Measurements from ENCODE around the gene SELE. TPM values are rescaled to one million over a fixed set of nuclear protein-coding genes. Genes with fewer than 3 reads are reported as not detected.

SELE gene
- total and polyA plus RNA-seq, 9 of the 15 experiments (the other 6 are each of a cell fraction or from before 2014, with no cell fraction given) = 0.08 TPM; not detected in 8

- H3K9me1 ChIP-seq (ENCODE audit: control insufficient read depth, insufficient read depth, low read length) = no peaks in the 10 kb centered on the region
- no peak overlapping the region for H3K27ac ChIP-seq (ENCODE audit: extremely low read depth, low read depth, low read length)
- no peak overlapping the region for H3K4me3 ChIP-seq
- TF ChIP-seq RBM14 (IDR thresholded peaks at IDR 0.05; ENCODE audit: borderline replicate concordance, insufficient read depth, low read depth, low read length) (no peak), BDP1 (IDR thresholded peaks at IDR 0.05; ENCODE audit: insufficient read depth, insufficient read length) (no peak), ZFP91 (CRISPR knock-in tag; IDR thresholded peaks at IDR 0.05) (no peak), SAP30 (IDR thresholded peaks at IDR 0.05; ENCODE audit: borderline replicate concordance, insufficient read depth, low read depth, low read length, poor library complexity, severe bottlenecking) (no peak), TAF7 (tag; IDR thresholded peaks at IDR 0.05) (no peak), CBX5 (IDR thresholded peaks at IDR 0.05; ENCODE audit: borderline replicate concordance, low read depth) (no peak)
- ATAC-seq (no peak), FAIRE-seq (no peak), DNase-seq (ENCODE audit: extremely low read depth in 1 of 4, low spot score in 3 of 4) (no peak)
- no peaks in the 10 kb centered on the region for H3K27me3 ChIP-seq (ENCODE audit: control insufficient read depth in 2 of 2, insufficient read depth in 2 of 2, low read length in 2 of 2)
- ChIA-PET CTCF (ENCODE audit: low intra/inter-chr PET ratio) (no interaction called here), POLR2A (no interaction called here)
- no peaks in the 10 kb centered on the region for H3K9me3 ChIP-seq (replicated peaks; ENCODE audit: control insufficient read depth, insufficient read depth, low read depth, low read length)
- WGBS (ENCODE audit: insufficient coverage, low coverage, missing lambda C conversion rate) = 1% methylated on average over 9 of the region's 9 CpGs
- H3K4me2 ChIP-seq (ENCODE audit: insufficient read depth, low read length) = no peak overlapping the region
- H3K79me2 ChIP-seq (ENCODE audit: control insufficient read depth, insufficient read depth, low read length) = no peaks in the 10 kb centered on the region
- no peaks in the 10 kb centered on the region for H3K4me1 ChIP-seq (replicated peaks in 1 of 2; ENCODE audit: control insufficient read depth in 2 of 2, insufficient read depth in 2 of 2, low read length in 2 of 2)
- no peak overlapping the region for H3K9ac ChIP-seq (ENCODE audit: insufficient read depth in 1 of 2, low read depth in 2 of 2, low read length in 2 of 2)
- no peaks in the 10 kb centered on the region for H3K36me3 ChIP-seq (ENCODE audit: control insufficient read depth, insufficient read depth, low read length)
- in situ Hi-C loops (cut with MboI) (no loop called here), intact Hi-C loops (cut with micrococcal nuclease) (loop anchor here (10.0 kb wide), 1 partner anchor 243 kb away; no protein-coding TSS in a partner anchor)
- BruUV-seq (replicated peaks) = no TSS peak
- no peaks in the 10 kb centered on the region for H4K20me1 ChIP-seq (replicated peaks; ENCODE audit: control insufficient read depth, insufficient read depth, low read length)
- no peak overlapping the region for H2AFZ ChIP-seq (ENCODE audit: low read depth, low read length)
These were observed 25.8 kb downstream of the SELE start for GRCh38 chr1:169707912-169708604.

Measured in K562 (cell line).